Panc1 (cell line): ENCODE data around the gene SURF2. TPM values are rescaled to one million over a fixed set of nuclear protein-coding genes. Genes with fewer than 3 reads are reported as not detected.
A peak's percentile ranks its signal among the peaks of the same experiment; 100 is the strongest.

Experiments used
- ATAC-seq: fragments of 200-7000 bp; cut with Tn5 transposase; 2 replicates; pipeline ENCODE4 v1.9.1; 2020; ENCODE audit warnings: mild to moderate bottlenecking, moderate library complexity
- BruUV-seq: library from RNA; stranded (reverse); fragments of 400-500 nt; replicated peaks from 2 replicates; lab custom pipeline; 2021; lab: Mats Ljungman, UMichigan
- CTCF ChIA-PET: fragments of 300-600 bp; sonication (Branson Sonifier 250); formaldehyde crosslinking; loops from one replicate; lab custom pipeline; 2022; ENCODE audit warnings: antibody characterized with exemption; lab: Charles Lee
- POLR2A ChIA-PET: fragments of 300-600 bp; sonication (Branson Sonifier 250); formaldehyde crosslinking; loops from one replicate; lab custom pipeline; 2022; ENCODE audit warnings: antibody characterized with exemption; lab: Charles Lee
- DNase-seq: peaks from one replicate; pipeline ENCODE4 v3.0.0-alpha.2; 2010; ENCODE audit warnings: low read depth, low spot score
- H3K27ac ChIP-seq: 2 replicates; pipeline ENCODE4 v1.5.1; 2011; ENCODE audit warnings: mild to moderate bottlenecking, low read length, inconsistent platforms
- H3K27me3 ChIP-seq: fragments of 200-500 bp; sonication (Bioruptor generic); 2 replicates; pipeline ENCODE4 v1.6.0; 2014; ENCODE audit warnings: low read length, inconsistent platforms; ENCODE audit not compliant: control insufficient read depth, insufficient read depth
- H3K36me3 ChIP-seq: fragments of 200-500 bp; sonication (Bioruptor generic); 2 replicates; pipeline ENCODE4 v1.5.1; 2014; ENCODE audit warnings: inconsistent platforms, mild to moderate bottlenecking, low read length, moderate library complexity; ENCODE audit not compliant: control insufficient read depth, insufficient read depth
- H3K4me1 ChIP-seq: 2 replicates; pipeline ENCODE4 v1.5.1; 2011; ENCODE audit warnings: inconsistent platforms, mild to moderate bottlenecking, low read length, moderate library complexity; ENCODE audit not compliant: control insufficient read depth, insufficient read depth
- H3K4me3 ChIP-seq, 2 experiments: 2 replicates each; pipeline ENCODE4 v1.5.1; 2011 to 2012; ENCODE audit warnings: low read depth in 2 of 2, low read length in 2 of 2, mild to moderate bottlenecking in 2 of 2, inconsistent platforms in 1 of 2, moderate library complexity in 1 of 2
- H3K9me3 ChIP-seq: fragments of 200-500 bp; sonication (Bioruptor generic); 2 replicates; pipeline ENCODE4 v1.5.1; 2014; ENCODE audit warnings: low read depth, mild to moderate bottlenecking, inconsistent platforms, low read length, moderate library complexity; ENCODE audit not compliant: control insufficient read depth, insufficient read depth
- POLR2AphosphoS5 ChIP-seq: IDR thresholded peaks from 2 replicates; pipeline ENCODE4 v1.6.1; 2012; ENCODE audit warnings: mild to moderate bottlenecking, low read depth, low read length, moderate library complexity
- SIN3A ChIP-seq: IDR thresholded peaks from 2 replicates; pipeline ENCODE4 v1.6.1; 2012; ENCODE audit warnings: low read depth, mild to moderate bottlenecking, low read length, moderate library complexity, borderline replicate concordance; ENCODE audit not compliant: insufficient read depth
- TCF7L2 ChIP-seq: IDR thresholded peaks from 2 replicates; pipeline ENCODE4 v1.6.1; 2011; ENCODE audit warnings: mild to moderate bottlenecking, low read depth, low read length, inconsistent platforms
- in situ Hi-C: cut with HindIII; loops from 2 replicates; pipeline ENCODE4 v1.10.0; 2016; ENCODE audit warnings: low sequenced_read_pairs, low pct_unique_long_range_greater_than_20kb
- intact Hi-C: fragments of 100-400 bp; cut with micrococcal nuclease; formaldehyde crosslinking; loops from one replicate; pipeline ENCODE4 v1.10.0; 2022; ENCODE audit not compliant: unreplicated experiment
- total RNA-seq: library from RNA; stranded (reverse); gene quantifications from one replicate; pipeline ENCODE4 v1.2.1, GENCODE V29; 2021; ENCODE audit not compliant: unreplicated experiment
- TF ChIP-seq, protein P1 (sequence below), 2 experiments: IDR thresholded peaks; 2 replicates each; pipeline ENCODE4 v1.6.1; 2011 to 2012; ENCODE audit warnings: low read depth in 2 of 2, control low read depth in 1 of 2, low read length in 1 of 2, mild to moderate bottlenecking in 1 of 2, moderate library complexity in 1 of 2; ENCODE audit not compliant: insufficient read depth in 1 of 2
- TF ChIP-seq, protein P2 (sequence below): fragments of 450-650 bp; IDR thresholded peaks from 2 replicates; pipeline ENCODE4 v1.5.1; 2017; ENCODE audit warnings: mild to moderate bottlenecking

SURF2 gene
- total RNA-seq, 1 experiment from 2014 or later, result 19.2 TPM

DNA sequence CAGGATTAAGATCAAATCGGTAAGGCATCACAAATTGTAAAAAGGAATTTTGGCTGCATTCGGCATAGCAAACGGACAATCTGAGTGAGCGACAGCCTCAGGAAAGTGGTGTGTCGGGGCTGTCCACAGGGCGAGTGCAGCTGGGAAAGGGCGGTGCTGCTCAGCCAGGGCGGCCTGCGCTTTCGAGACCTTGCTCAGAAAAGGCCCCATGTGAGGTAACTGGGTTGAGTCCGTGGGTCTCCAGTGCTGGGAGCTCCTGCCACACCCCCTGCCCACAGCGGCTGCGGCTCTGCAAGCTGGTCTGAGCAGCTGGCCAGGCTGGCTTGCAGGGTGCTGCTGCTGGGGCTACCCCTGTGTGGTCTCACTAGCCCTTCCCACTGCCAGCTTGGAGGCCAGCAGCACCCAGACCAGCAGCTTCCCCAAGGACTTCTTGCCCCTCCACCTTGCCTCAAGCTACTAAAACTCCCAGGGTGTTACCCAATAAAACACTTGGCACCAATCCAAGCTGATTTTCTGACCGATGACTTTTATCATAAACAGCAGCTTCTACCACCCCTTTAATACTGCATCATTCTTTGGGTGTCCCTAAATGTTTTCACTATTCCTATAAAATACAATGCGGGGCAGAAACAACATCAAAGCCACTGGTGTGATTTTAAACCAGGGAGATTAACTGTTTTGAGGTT is 6.2 kb downstream of the SURF2 start:
- H3K36me3 ChIP-seq, result peaks cover 6% of the 10 kb centered on the region; the same call in 1 of the 2 replicates
- no peak for DNase-seq
- H3K4me1 ChIP-seq, result peaks cover 5% of the 10 kb centered on the region; the same call in 1 of the 2 replicates
- no peak overlapping the region for H3K4me3 ChIP-seq
- POLR2A ChIA-PET, result no interaction called here
- BruUV-seq, result TSS peak; percentile 71
- H3K27me3 ChIP-seq, result no peaks in the 10 kb centered on the region
- CTCF ChIA-PET, result no interaction called here
- no peak for ATAC-seq
- TF ChIP-seq, protein P1, sequence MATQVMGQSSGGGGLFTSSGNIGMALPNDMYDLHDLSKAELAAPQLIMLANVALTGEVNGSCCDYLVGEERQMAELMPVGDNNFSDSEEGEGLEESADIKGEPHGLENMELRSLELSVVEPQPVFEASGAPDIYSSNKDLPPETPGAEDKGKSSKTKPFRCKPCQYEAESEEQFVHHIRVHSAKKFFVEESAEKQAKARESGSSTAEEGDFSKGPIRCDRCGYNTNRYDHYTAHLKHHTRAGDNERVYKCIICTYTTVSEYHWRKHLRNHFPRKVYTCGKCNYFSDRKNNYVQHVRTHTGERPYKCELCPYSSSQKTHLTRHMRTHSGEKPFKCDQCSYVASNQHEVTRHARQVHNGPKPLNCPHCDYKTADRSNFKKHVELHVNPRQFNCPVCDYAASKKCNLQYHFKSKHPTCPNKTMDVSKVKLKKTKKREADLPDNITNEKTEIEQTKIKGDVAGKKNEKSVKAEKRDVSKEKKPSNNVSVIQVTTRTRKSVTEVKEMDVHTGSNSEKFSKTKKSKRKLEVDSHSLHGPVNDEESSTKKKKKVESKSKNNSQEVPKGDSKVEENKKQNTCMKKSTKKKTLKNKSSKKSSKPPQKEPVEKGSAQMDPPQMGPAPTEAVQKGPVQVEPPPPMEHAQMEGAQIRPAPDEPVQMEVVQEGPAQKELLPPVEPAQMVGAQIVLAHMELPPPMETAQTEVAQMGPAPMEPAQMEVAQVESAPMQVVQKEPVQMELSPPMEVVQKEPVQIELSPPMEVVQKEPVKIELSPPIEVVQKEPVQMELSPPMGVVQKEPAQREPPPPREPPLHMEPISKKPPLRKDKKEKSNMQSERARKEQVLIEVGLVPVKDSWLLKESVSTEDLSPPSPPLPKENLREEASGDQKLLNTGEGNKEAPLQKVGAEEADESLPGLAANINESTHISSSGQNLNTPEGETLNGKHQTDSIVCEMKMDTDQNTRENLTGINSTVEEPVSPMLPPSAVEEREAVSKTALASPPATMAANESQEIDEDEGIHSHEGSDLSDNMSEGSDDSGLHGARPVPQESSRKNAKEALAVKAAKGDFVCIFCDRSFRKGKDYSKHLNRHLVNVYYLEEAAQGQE (IDR thresholded peaks at IDR 0.05; ENCODE audit: insufficient read depth in 1 of 2, low read depth in 2 of 2, low read length in 1 of 2), result no peak
- peak; percentile 22; the same call in 1 of the 2 replicates for TF ChIP-seq POLR2AphosphoS5
- intact Hi-C loops (no loop called here), in situ Hi-C loops (no loop called here)
- no peak overlapping the region for H3K27ac ChIP-seq
- H3K9me3 ChIP-seq, result no peaks in the 10 kb centered on the region

DNA sequence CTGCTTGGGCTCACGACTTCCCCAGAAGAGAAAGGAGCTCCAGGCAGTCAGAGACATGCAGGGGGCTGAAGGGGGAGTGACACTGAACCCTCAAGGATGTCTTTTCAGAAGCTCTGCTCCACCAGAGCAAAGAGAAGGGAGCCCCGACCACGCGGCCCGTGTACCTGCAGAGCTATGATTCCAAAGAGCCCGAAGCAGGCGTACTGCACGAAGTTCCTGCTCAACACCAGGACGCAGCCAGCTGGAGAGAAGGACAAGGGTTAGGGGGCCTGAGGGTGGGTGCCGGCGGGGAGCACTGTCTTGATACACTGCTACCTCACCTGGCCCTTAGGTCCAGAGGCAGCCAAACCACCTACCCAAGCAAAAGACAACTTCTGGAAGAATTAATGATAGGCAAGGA is 10.1 kb downstream of the SURF2 start:
- peaks cover 13% of the 10 kb centered on the region for H3K4me1 ChIP-seq
- no peak for ATAC-seq
- no peaks in the 10 kb centered on the region for H3K27me3 ChIP-seq
- intact Hi-C loops (no loop called here), in situ Hi-C loops (no loop called here)
- no peaks in the 10 kb centered on the region for H3K9me3 ChIP-seq
- CTCF ChIA-PET, result no interaction called here
- POLR2A ChIA-PET, result no interaction called here
- H3K36me3 ChIP-seq, result peaks cover 6% of the 10 kb centered on the region; the same call in 1 of the 2 replicates
- no peak overlapping the region for H3K4me3 ChIP-seq
- H3K27ac ChIP-seq, result no peak overlapping the region
- DNase-seq, result no peak
- no peak for TF ChIP-seq POLR2AphosphoS5
- TF ChIP-seq TCF7L2, result no peak
- no peak for TF ChIP-seq SIN3A
- TF ChIP-seq, protein P1 (IDR thresholded peaks at IDR 0.05; ENCODE audit: insufficient read depth in 1 of 2, low read depth in 2 of 2, low read length in 1 of 2), result no peak
- TF ChIP-seq, protein P2, sequence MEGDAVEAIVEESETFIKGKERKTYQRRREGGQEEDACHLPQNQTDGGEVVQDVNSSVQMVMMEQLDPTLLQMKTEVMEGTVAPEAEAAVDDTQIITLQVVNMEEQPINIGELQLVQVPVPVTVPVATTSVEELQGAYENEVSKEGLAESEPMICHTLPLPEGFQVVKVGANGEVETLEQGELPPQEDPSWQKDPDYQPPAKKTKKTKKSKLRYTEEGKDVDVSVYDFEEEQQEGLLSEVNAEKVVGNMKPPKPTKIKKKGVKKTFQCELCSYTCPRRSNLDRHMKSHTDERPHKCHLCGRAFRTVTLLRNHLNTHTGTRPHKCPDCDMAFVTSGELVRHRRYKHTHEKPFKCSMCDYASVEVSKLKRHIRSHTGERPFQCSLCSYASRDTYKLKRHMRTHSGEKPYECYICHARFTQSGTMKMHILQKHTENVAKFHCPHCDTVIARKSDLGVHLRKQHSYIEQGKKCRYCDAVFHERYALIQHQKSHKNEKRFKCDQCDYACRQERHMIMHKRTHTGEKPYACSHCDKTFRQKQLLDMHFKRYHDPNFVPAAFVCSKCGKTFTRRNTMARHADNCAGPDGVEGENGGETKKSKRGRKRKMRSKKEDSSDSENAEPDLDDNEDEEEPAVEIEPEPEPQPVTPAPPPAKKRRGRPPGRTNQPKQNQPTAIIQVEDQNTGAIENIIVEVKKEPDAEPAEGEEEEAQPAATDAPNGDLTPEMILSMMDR, result no peak
- BruUV-seq, result no TSS peak
